GM18951 (cell line): ENCODE results near the gene GIPC3.

Source experiments
- POLR2A ChIP-seq: IDR thresholded peaks from 4 replicates; pipeline ENCODE4 v1.6.1; 2011; ENCODE audit warnings: mild to moderate bottlenecking; ENCODE audit not compliant: insufficient read length, insufficient read depth; ENCODE audit errors: extremely low read depth
- in situ Hi-C: fragments of 300-500 bp; cut with MboI; formaldehyde crosslinking; loops from one replicate; pipeline ENCODE4 v1.12.0; 2022; ENCODE audit warnings: low sequenced_read_pairs, mixed read lengths, inconsistent platforms; ENCODE audit not compliant: unreplicated experiment

Gene GIPC3, protein sequence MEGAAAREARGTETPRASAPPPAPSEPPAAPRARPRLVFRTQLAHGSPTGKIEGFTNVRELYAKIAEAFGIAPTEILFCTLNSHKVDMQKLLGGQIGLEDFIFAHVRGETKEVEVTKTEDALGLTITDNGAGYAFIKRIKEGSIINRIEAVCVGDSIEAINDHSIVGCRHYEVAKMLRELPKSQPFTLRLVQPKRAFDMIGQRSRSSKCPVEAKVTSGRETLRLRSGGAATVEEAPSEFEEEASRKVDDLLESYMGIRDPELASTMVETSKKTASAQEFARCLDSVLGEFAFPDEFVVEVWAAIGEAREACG

DNA sequence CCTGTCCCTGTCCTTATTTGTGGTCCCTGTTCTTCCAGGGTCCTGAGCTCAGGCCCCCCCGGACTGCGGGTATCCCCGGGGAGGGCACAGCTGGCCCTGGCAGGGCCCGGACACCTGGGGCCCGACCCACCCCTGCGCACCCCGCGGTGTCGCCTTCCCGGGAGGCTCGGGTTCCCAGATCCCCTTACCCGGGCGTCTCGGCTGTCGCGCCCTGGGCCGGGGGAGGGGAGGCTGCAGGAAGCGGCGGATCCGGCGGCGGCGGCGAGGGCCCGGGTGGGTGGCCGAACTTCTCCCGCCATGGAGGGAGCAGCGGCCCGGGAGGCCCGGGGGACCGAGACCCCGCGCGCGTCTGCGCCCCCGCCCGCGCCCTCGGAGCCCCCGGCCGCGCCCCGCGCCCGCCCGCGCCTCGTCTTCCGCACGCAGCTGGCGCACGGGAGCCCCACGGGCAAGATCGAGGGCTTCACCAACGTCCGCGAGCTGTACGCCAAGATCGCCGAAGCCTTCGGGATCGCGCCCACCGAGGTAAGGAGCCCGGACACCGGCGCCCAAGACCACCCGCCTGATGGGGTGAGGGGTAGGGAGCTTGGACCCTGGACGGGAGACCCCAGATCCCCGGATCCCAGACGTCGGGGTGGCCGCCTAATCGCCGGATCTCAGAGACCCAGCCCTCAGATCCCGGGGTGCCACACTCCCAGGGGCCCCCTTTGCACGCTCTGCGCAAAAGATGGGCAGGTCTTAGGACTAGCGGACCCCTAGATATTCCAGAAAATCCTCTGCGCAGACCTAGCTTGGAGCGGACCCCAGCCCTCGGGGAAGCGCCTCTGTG lies at the start of gene GIPC3:
Gene GIPC3, plus strand, starts transcription at position 178 of the 826 bp plus-strand sequence. Its CDS starts 120 bp downstream, at position 298.
- in situ Hi-C loops: no loop called here
- TF ChIP-seq POLR2A: no peak

DNA sequence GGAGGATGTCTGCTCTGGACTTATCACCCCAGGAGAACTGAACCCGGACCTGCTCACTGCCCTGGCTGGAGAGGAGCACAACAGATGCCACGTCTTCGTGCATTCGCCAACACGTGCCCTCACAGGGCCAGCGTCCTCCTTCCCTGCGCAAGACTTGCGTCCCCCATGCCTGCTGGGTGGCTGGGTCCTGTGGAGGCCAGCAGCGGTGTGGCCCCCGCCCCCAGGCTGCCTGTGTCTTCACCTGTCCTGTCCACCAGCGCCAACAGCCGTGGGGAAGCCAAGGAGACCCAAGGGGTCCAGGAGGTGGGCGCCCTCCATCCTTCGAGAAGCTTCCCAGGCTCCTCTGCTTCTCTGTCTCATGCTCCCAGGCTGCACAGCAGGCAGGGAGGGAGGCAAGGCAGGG lies 49.7 kb upstream of the GIPC3 start:
- TF ChIP-seq POLR2A: no peak
- in situ Hi-C loops: no loop called here

DNA sequence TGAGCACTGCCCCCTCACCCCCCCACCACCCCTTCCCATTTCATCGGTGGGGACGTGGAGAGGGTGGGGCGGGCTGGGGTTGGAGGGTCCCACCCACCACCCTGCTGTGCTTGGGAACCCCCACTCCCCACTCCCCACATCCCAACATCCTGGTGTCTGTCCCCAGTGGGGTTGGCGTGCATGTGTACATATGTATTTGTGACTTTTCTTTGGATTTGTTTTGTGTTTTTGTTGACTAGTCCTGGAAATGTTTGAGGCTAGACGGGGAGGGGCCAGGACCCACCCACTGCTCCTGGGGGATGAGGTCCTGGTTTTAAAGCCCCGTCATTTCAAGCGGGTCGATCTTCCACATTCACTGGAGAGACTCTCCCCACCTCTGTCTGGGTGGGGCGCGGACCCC lies 49.3 kb upstream of the GIPC3 start:
- in situ Hi-C loops: no loop called here

DNA sequence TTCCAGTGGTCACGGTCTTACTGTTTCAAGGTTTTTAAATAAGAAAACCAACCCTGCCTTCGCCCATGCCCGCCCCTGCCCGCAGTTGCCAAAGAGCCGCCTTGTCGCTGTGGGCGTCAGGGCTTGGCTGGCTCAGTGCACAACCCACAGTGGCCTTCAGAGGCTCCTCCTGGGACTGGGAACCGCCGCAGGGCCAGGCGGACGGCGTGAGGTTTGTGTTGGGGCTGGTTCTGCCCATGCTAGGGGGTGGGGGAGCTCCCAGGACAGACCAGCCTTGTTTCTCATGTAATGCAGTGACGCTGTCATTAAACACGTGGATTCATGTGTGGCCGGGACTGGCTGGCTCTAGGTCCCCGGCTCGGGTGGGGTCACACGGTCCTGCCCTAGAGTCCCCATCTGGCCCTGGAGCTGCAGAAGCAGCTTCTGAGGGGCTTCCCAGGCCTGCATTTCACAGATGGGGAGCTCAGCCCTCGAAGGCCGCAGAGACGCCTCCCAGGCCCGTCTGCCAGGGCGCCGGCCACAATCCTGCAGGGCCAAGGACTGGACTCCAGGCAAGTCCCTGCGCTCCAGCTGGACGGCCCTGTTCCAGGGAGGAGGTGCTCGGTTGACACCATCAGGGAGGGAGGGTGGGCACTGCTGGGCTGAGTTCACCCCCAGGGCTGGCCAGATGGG lies 48.7 kb upstream of the GIPC3 start:
- no peak for TF ChIP-seq POLR2A
- in situ Hi-C loops: no loop called here

More for the DNA sequence above, 49.3 kb upstream of the GIPC3 start:
- TF ChIP-seq POLR2A: no peak

DNA sequence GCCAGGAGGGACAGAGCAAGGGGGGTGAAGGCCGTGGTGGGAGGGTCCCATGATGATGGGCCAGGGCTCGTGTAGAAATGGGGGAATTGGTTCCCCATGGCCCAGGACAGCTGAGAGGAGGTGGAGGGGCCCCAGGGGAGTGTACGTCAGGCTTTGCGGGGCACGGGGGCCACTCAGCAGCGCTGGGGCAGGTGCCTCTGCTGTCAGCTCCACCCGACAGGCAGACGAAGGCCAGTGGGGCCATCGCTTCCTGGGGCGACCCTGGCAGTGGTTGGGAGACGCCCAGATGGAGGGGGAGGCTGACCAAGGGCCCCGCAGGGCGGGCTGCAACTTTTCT lies 48.2 kb upstream of the GIPC3 start:
- in situ Hi-C loops: no loop called here
- TF ChIP-seq POLR2A: no peak

DNA sequence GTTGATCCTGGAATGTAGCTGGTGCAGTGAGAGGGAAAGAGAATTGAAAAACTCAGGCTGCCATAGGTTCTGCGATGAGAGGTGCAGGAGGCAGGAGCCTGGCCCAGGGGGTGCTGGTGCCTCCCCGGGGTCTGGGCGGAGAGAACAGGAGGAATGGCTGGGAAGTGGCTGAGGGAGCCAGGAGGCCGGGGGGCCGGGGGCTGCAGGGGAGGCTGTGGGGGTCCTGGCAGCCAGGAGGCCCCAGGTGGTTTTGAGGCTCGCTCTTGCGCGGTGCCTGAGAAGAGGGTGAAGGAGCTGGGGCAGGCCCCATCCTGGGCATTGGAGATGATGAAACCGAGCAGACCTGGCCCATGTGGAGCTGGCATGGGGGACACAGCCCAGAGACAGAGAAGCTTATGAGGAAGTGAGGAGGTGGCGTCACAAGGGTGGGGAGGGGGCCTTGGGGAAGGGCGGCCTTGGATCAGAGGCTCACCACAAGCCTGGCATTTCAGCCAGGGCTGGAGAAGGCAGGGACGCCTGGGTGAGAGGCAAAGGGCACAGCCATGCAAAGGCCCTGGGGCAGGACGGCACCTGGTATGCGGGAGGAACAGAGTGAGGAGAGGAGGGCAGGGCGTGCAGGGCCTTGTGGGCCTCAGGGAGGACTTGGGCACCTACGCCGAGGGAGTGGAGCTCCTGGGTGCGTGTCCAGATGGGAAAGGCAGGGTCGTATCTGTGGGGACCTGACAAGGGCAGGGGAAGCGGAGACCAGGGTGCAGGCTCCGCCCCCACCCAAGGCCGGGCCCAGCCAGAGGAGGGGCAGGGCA lies 47.6 kb upstream of the GIPC3 start:
- in situ Hi-C loops: no loop called here
- TF ChIP-seq POLR2A: no peak

DNA sequence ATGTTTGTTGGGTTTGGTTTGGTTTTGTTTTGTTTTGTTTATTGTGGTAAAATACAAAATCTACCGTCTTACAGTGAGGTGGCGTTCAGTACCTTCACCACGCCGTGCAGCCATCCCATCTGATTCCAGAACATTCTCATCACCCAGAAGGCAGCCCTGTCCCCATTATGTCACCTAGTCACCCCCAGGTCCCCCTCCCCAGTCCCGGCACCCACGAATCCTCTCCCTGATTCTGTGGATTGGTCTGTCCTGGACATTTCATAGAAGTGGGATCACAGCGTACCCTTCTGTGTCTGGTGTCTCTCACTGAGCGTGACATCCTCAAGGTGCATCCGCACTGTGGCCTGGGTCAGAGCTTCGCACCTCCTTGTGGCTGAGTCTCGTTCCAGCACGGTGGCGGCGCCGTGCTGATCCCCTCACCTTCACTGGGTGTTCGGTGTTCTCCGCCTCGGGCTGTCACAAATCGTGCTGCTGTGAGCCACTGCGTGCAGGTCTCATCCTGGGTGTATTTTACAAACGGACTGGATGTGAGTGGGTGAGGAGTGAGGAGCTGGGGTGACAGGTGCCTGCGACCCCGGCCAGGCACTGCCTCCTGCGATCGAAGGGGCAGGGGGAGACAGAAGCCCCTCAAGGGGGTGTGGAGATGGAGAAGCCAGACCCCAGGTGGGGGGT lies 46.9 kb upstream of the GIPC3 start:
- no peak for TF ChIP-seq POLR2A

DNA sequence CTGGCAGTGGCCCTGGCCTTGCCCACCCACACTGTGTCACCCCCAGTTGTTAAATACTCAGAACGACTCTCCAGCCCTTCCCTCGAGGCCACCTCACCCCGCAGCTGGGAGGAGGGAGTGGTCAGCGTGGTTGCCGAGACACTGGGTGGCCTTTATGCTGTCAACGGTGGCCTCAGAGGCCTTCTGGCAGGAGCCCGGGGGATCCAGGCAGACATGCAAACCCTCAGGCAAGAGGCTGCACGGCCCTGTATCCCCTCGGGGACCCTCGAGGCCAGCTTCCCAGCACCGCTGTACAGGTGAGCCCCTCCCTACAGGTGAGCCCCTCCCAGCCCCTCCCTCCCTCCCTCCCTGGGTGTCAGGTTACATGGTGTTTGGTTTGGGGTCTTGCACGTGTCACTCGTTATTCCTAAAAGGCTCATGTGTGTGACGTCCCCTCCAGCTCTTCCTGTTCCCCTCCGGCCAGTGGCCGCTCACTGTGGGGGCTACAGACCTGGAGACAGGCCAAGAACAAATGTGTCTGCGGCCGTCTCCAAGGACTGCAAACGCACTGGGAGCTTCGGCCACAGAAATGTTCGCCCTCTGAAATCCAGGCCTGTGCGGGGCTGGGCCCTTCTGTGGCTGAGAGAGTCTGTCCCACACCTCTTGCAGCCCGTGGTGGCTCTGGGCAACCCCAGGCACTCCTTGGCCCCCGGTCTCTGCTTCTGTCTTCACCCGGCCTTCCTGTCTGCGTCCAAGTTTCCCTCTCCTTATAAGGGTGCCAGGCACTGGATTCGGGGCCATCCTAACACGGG lies 46.1 kb upstream of the GIPC3 start, which contains the start of gene TEKTIP1:
Gene TEKTIP1, plus strand, starts transcription at position 210 of the 791 bp plus-strand sequence. Its CDS starts 4 bp downstream, at position 214.
- TF ChIP-seq POLR2A: no peak
- in situ Hi-C loops: no loop called here

More for the DNA sequence above, 46.9 kb upstream of the GIPC3 start:
- in situ Hi-C loops: no loop called here

DNA sequence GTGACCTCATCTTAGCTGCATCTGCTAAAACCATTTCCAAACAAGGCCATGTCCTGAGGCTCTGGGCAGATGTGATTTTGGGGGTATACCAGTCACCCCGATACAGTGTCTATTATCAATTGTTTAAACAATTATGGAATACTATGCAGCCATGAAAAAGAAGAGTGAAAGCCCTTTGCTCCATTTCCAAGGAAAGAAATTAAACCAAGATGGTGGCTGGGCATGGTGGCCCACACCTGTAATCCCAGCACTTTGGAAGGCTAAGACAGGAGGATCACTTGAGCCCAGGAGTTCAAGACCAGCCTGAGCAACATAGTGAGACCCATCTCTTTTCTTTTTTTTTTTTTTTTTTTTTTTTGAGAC lies 45.5 kb upstream of the GIPC3 start:
- in situ Hi-C loops: no loop called here
- no peak for TF ChIP-seq POLR2A

DNA sequence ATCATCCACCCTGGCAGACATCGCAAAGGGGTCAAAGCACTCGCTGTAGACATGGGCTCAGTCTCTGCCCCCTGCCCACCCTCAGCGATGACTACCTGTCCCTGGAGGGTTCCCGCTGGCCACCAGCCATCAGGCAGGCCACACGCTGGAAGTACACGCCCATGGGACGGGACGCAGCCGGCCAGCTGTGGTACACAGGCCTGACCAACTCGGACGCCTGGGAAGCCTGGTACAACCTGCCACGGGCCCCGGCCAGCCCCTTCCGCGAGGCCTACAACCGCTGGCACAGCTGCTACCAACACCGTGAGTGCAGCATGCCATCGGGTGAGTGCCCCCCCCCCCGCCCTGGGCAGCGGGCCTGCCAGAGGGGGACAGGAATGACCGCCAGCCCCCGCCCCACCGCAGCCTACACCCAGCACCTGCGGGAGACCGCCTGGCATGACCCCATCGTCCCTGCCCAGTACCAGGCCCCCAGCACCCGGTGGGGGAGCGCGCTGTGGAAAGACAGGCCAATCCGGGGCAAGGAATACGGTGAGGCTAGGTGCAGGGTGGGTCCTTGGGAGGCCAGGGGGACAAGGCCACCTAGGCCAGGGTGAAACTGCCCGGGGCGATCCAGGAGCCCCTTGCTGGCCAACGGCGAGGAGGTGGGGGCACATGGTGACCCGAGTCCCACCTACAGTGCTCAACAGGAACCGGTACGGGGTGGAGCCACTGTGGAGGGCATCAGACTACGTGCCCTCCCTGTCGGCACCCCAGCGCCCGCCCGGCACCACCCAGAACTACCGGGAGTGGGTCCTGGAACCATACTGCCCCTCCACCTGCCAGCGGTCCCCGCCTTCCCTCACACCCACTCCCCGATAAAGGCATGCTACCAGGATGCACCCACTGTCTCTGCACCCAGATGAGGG lies 41.9 kb upstream of the GIPC3 start:
- no peak for TF ChIP-seq POLR2A
- in situ Hi-C loops: no loop called here

DNA sequence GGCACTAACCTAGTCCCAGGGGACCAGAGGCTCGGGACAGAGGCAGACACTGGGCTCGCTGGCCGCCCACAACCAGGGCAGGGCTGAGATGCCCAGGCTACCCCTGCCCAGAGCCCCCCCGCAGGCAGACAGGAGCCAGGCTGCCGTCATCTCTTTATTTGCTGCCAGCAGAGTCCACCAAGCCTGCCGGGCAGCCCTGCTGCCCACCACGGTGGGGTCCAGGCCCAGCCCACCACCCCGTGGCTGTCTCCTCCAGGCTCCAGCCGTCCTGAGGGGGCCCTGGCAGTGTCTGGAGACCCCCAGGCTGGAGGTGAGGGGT lies 41.3 kb upstream of the GIPC3 start:
- TF ChIP-seq POLR2A: no peak
- in situ Hi-C loops: no loop called here
